Omental fat pad (tissue), 4 donors: Measurements from ENCODE around the gene ZFAND2A. TPM values are rescaled to one million over a fixed set of nuclear protein-coding genes. Genes with fewer than 3 reads are reported as not detected.
A peak's percentile ranks its signal among the peaks of the same experiment; 100 is the strongest.

Experiments used
- ATAC-seq: fragments of 150-250 bp; one replicate; pipeline ENCODE4 v1.9.1; 2016; ENCODE audit warnings: mild to moderate bottlenecking, moderate library complexity; ENCODE audit not compliant: low FRiP score
- DNase-seq: peaks from one replicate; pipeline ENCODE4 v3.0.0-alpha.2; 2019; ENCODE audit warnings: low spot score
- total RNA-seq, 4 donors: library from RNA; depleted of rRNA; stranded (reverse); fragments of >200 nt; gene quantifications; one replicate each; pipeline ENCODE4 v1.1.0, GENCODE V29; 2016
- TF ChIP-seq, protein P1 (sequence below), 3 donors: fragments of 450-650 bp; IDR thresholded peaks; one replicate each; pipeline ENCODE4 v1.5.1; 2016 to 2017; ENCODE audit warnings: antibody characterized with exemption in 3 of 3, mild to moderate bottlenecking in 3 of 3, moderate library complexity in 2 of 3

The ZFAND2A gene
- total RNA-seq, 4 donors from 2014 or later, result 17.3 to 77.5 (median 28.4) TPM

DNA sequence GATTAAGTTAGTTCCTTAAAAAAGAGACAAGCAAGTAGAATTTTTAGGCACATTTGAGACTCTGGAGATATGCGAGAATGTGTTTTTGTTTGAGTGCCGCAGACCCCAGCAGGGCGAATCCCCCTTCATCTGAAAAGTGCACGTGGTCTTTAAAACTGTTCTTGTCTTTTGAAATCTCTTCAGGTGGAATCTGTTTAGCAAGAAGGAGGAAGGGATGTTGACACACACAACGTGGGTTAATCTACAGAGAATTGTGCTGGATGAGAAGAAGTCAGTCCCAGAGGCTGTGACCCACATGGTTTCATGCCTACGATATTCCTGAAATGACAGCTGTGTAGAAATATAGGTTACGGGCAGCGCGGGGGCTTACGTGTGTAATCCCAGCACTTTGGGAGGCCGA is 27.1 kb upstream of the ZFAND2A start:
- ATAC-seq (no peak), DNase-seq (no peak)

DNA sequence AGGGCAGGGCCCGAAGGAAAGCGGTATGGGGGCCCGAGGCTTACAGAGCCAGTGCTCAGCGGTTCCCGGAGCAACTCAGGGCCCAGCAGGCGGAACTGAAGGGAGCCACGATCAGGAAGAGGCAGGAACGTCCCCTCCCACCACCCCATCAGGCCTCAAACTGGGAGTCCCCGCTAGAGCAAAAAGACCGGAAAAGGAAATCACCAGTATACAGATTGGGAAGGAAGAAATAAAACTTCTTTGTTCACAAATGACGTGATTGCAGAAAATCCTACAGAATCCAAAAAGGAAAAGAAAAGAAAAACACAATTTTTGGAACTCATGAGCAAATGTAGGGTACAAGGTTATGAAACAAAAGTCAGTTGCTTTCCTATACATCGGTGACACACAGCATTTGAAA is 21.6 kb upstream of the ZFAND2A start:
- ATAC-seq, result no peak
- DNase-seq, result no peak
- TF ChIP-seq, protein P1, sequence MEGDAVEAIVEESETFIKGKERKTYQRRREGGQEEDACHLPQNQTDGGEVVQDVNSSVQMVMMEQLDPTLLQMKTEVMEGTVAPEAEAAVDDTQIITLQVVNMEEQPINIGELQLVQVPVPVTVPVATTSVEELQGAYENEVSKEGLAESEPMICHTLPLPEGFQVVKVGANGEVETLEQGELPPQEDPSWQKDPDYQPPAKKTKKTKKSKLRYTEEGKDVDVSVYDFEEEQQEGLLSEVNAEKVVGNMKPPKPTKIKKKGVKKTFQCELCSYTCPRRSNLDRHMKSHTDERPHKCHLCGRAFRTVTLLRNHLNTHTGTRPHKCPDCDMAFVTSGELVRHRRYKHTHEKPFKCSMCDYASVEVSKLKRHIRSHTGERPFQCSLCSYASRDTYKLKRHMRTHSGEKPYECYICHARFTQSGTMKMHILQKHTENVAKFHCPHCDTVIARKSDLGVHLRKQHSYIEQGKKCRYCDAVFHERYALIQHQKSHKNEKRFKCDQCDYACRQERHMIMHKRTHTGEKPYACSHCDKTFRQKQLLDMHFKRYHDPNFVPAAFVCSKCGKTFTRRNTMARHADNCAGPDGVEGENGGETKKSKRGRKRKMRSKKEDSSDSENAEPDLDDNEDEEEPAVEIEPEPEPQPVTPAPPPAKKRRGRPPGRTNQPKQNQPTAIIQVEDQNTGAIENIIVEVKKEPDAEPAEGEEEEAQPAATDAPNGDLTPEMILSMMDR (IDR thresholded peaks at IDR 0.05), result no peak

More for the DNA sequence above, 27.1 kb upstream of the ZFAND2A start:
- TF ChIP-seq, protein P1 (IDR thresholded peaks at IDR 0.05), result no peak

DNA sequence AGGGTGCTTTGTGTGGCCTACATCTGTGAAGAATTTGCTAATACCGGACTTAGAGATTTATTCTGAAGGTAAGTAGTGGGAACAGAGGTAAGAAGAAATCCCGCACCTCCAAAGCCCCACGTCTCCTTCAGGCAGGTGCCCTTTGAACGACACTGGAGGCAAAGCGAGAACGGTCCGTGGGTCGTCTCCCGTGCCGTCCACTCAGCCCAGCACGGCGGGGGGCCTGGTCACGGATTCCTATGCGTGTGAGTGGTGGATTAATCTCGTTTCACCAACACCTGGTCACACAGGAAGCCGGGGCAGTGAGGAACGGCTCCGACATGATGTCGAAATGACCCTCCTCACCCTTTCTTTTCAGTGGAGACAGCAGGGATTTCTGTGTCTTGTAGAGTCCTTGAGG is 21.0 kb upstream of the ZFAND2A start:
- TF ChIP-seq, protein P1 (IDR thresholded peaks at IDR 0.05), result no peak
- no peak for DNase-seq
- ATAC-seq, result no peak

DNA sequence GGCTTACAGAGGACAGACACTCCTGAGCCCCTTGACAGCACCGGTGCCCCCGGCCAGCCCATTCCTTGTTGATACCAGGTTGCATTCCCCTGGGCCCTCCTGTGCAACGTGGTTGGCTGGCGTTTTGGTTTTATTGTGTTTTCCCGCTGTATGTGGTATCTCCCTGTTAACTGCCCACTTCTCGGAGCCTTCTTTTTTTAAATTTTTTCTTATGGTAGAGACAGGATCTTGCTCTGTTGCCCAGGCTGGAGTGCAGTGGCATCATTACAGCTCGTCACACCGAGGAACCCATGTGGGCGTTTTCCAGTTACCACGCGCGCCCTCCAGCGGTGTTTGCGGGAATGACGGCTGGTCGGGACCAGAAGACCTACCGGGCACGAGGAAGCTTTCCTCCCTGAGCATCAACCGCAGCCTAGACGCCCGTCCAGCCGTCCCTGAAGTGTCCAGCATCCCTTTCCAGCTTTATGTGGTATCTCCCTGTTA is 16.9 kb upstream of the ZFAND2A start:
- TF ChIP-seq, protein P1 (IDR thresholded peaks at IDR 0.05), result no peak
- no peak for ATAC-seq
- DNase-seq, result peak; percentile 71

DNA sequence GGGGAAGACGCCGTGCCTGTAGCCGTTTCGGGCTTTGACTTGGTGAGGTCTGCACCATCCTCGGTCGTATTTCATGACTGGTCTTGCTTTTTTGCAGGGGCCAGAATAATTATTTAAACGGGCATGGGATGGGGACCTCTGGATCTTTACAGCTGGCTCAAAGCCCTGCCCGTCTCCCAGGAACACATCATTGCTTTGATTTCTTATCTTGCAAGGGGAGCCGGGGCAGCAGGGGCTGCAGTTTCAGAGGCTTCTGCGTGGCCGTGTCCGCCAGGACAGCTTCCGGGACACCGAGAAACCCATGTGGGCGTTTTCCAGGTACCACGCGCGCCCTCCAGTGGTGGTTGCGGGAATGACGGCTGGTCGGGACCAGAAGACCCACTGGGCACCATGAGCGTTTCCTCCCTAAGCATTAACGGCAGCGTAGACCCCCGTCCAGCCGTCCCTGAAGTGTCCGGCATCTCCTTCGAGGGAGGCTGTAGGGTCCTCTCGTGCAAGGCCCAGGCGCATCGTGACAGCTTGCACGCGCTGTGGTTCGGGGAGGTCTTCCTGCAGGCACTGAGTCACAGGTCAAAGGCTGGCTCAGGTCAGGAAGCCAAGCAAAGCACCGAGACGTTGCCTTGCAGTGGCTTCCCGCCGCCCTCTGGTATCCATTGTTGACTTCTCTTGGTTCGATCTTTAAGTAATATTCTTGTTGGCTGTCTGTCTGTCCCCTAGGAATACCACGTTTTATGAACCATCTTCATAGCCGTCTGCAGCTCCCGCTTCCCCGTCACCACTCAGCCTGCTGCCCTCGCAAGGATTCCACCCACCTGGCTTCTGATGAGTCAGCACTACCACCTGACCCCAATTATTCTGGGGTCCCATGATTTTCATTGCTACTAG is 16.2 kb upstream of the ZFAND2A start:
- peak; percentile 72 for ATAC-seq
- TF ChIP-seq, protein P1 (IDR thresholded peaks at IDR 0.05), result peak in 1 of 3 donors; percentile 54

DNA sequence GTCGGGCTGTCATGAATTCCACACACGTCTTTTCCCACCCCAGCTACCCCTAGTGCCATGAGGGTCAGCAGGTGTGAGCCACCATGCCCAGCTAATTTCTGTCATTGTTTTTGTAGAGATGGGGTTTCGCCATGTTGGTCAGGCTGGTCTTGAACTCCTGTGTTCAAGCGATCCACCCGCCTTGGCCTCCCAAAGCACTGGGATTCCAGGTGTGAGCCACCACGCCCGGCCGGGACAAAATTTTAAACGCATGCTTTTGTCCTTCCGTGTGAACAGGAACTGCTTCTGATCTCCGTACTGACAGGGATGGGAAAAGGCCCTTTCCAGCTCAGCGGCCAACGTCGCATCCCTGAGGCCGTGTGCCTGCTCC is 15.6 kb upstream of the ZFAND2A start:
- no peak for ATAC-seq

More for the DNA sequence above, 16.2 kb upstream of the ZFAND2A start:
- DNase-seq, result peak; percentile 96

More for the DNA sequence above, 15.6 kb upstream of the ZFAND2A start:
- TF ChIP-seq, protein P1 (IDR thresholded peaks at IDR 0.05), result no peak
- no peak for DNase-seq
